Glutamatergic neuron (in vitro differentiated cells): ENCODE results near the gene SNX5. TPM values are rescaled to one million over a fixed set of nuclear protein-coding genes. Genes with fewer than 3 reads are reported as not detected.

Source experiments
- DNase-seq: peaks from one replicate; pipeline ENCODE4 v3.0.0; 2022
- H3K27ac Mint-ChIP-seq: one replicate; pipeline ENCODE4 v1.8.0; 2020; ENCODE audit warnings: mild to moderate bottlenecking, mixed read lengths, inconsistent platforms; ENCODE audit not compliant: unreplicated experiment
- H3K27me3 Mint-ChIP-seq: one replicate; pipeline ENCODE4 v1.8.0; 2020; ENCODE audit warnings: mild to moderate bottlenecking, moderate library complexity, mixed read lengths, inconsistent platforms; ENCODE audit not compliant: unreplicated experiment
- H3K36me3 Mint-ChIP-seq: one replicate; pipeline ENCODE4 v1.8.0; 2020; ENCODE audit warnings: mild to moderate bottlenecking, mixed read lengths, inconsistent platforms; ENCODE audit not compliant: unreplicated experiment
- H3K4me1 Mint-ChIP-seq: one replicate; pipeline ENCODE4 v1.8.0; 2020; ENCODE audit warnings: mild to moderate bottlenecking, low read depth, mixed read lengths, inconsistent platforms; ENCODE audit not compliant: unreplicated experiment
- H3K4me3 Mint-ChIP-seq: one replicate; pipeline ENCODE4 v1.8.0; 2020; ENCODE audit warnings: mild to moderate bottlenecking, mixed read lengths, inconsistent platforms; ENCODE audit not compliant: unreplicated experiment
- H3K9me3 Mint-ChIP-seq: one replicate; pipeline ENCODE4 v1.8.0; 2020; ENCODE audit warnings: mild to moderate bottlenecking, moderate library complexity, mixed read lengths, inconsistent platforms; ENCODE audit not compliant: unreplicated experiment
- CTCF ChIP-seq: fragments of 200-600 bp; sonication (generic); IDR thresholded peaks from one replicate; pipeline ENCODE4 v1.5.0; 2021; ENCODE audit not compliant: partially characterized antibody, unreplicated experiment
- total RNA-seq: library from RNA; stranded (reverse); fragmentation: NEBNext Ultra II Directional; extraction: Animal tissue kit (Norgen Biotek cat#: 25700); gene quantifications from one replicate; pipeline ENCODE4 v1.2.1, GENCODE V29; 2021; ENCODE audit not compliant: unreplicated experiment

The SNX5 gene
- total RNA-seq, 1 donor from 2014 or later, result 43.2 TPM

- H3K9me3 Mint-ChIP-seq, result peaks cover 8% of the 10 kb centered on the region
- H3K27me3 Mint-ChIP-seq, result peaks cover 3% of the 10 kb centered on the region
- no peak overlapping the region for H3K27ac Mint-ChIP-seq
- no peak for TF ChIP-seq CTCF
- DNase-seq, result no peak
- no peak overlapping the region for H3K4me3 Mint-ChIP-seq
- H3K36me3 Mint-ChIP-seq, result peaks cover 4% of the 10 kb centered on the region
- H3K4me1 Mint-ChIP-seq, result peaks cover 17% of the 10 kb centered on the region
Observed at GRCh38 chr20:17936286-17936760, 32.3 kb downstream of the SNX5 start.

- H3K4me1 Mint-ChIP-seq, result peaks cover 17% of the 10 kb centered on the region
- no peak overlapping the region for H3K27ac Mint-ChIP-seq
- H3K36me3 Mint-ChIP-seq, result peaks cover 4% of the 10 kb centered on the region
Observed at GRCh38 chr20:17935761-17936160, 32.8 kb downstream of the SNX5 start.

GRCh38 chr20:17935186-17935585 is 33.4 kb downstream of the SNX5 start:
- Mint-ChIP-seq H3K27ac (no peak overlapping the region), H3K9me3 (peaks cover 6% of the 10 kb centered on the region), H3K4me3 (no peak overlapping the region), H3K4me1 (peaks cover 17% of the 10 kb centered on the region), H3K27me3 (no peaks in the 10 kb centered on the region), H3K36me3 (peaks cover 4% of the 10 kb centered on the region)
- no peak for TF ChIP-seq CTCF
- DNase-seq, result no peak

More at GRCh38 chr20:17935761-17936160, 32.8 kb downstream of the SNX5 start:
- DNase-seq, result no peak
- H3K27me3 Mint-ChIP-seq, result peaks cover 3% of the 10 kb centered on the region
- no peak overlapping the region for H3K4me3 Mint-ChIP-seq
- peaks cover 8% of the 10 kb centered on the region for H3K9me3 Mint-ChIP-seq
- no peak for TF ChIP-seq CTCF

- Mint-ChIP-seq H3K27me3 (no peaks in the 10 kb centered on the region), H3K9me3 (peaks cover 6% of the 10 kb centered on the region), H3K4me1 (peaks cover 16% of the 10 kb centered on the region), H3K36me3 (peaks cover 4% of the 10 kb centered on the region), H3K27ac (no peak overlapping the region), H3K4me3 (no peak overlapping the region)
- TF ChIP-seq CTCF, result no peak
- no peak for DNase-seq
Observed at GRCh38 chr20:17934141-17934862, 34.3 kb downstream of the SNX5 start.

- H3K27ac Mint-ChIP-seq, result no peak overlapping the region
- no peak for TF ChIP-seq CTCF
Observed at GRCh38 chr20:17933711-17934110, 34.9 kb downstream of the SNX5 start.

More at GRCh38 chr20:17933711-17934110, 34.9 kb downstream of the SNX5 start:
- H3K4me1 Mint-ChIP-seq, result peaks cover 16% of the 10 kb centered on the region
- no peak overlapping the region for H3K4me3 Mint-ChIP-seq
- peaks cover 6% of the 10 kb centered on the region for H3K9me3 Mint-ChIP-seq
- no peak for DNase-seq
- H3K36me3 Mint-ChIP-seq, result peaks cover 4% of the 10 kb centered on the region
- no peaks in the 10 kb centered on the region for H3K27me3 Mint-ChIP-seq
